Stomach (tissue), 9 donors: ENCODE measurements around the gene UTP3. TPM values are rescaled to one million over a fixed set of nuclear protein-coding genes. Genes with fewer than 3 reads are reported as not detected.
A peak's percentile ranks its signal among the peaks of the same experiment; 100 is the strongest.

Source experiments
- DNase-seq, 2 donors: peaks; one replicate each; pipeline versions ENCODE4 v3.0.0 to v3.0.0-alpha.2; 2013 to 2019
- H3K27ac ChIP-seq, 5 donors: fragments of 200-600 bp in 4 of 5; sonication (generic) in 4 of 5; one replicate each; pipeline ENCODE4 v1.5.1; 2013 to 2019; ENCODE audit warnings: mild to moderate bottlenecking in 1 of 5, moderate library complexity in 1 of 5
- H3K27me3 ChIP-seq, 3 donors: fragments of 200-600 bp; sonication (generic); one replicate each; pipeline ENCODE4 v1.5.1; 2017 to 2019; ENCODE audit warnings: mixed run types in 1 of 3
- H3K36me3 ChIP-seq, 4 donors: fragments of 200-600 bp; sonication (generic); 1 replicate in 3 of 4; 2 replicates in 1 of 4; pipeline ENCODE4 v1.5.1; 2016 to 2019
- H3K4me1 ChIP-seq, 4 donors: fragments of 200-600 bp; sonication (generic); one replicate each; pipeline ENCODE4 v1.5.1; 2016 to 2019
- H3K4me3 ChIP-seq, 4 donors: fragments of 200-600 bp; sonication (generic) in 3 of 4; one replicate each; pipeline ENCODE4 v1.5.1; 2016 to 2019; ENCODE audit warnings: mild to moderate bottlenecking in 1 of 4
- H3K9me3 ChIP-seq, 4 donors: fragments of 200-600 bp; sonication (generic); one replicate each; pipeline ENCODE4 v1.5.1; 2016 to 2019
- CTCF ChIP-seq, 7 experiments: fragments of 450-650 bp in 4 of 7; fragments of 200-600 bp in 3 of 7; sonication (generic) in 3 of 7; IDR thresholded peaks; one replicate each; pipeline ENCODE4 v1.5.1; 2016 to 2019; ENCODE audit warnings: antibody characterized with exemption in 7 of 7, control low read depth in 2 of 7, mild to moderate bottlenecking in 1 of 7
- EP300 ChIP-seq: sonication (generic); formaldehyde crosslinking; IDR thresholded peaks from one replicate; pipeline ENCODE4 v1.6.1; 2017; ENCODE audit warnings: antibody characterized with exemption
- POLR2A ChIP-seq, 4 donors: fragments of 450-650 bp; IDR thresholded peaks; one replicate each; pipeline ENCODE4 v1.6.1; 2016; ENCODE audit warnings: antibody characterized with exemption in 4 of 4, control low read depth in 2 of 4, mild to moderate bottlenecking in 1 of 4, moderate library complexity in 1 of 4
- POLR2AphosphoS5 ChIP-seq, 3 donors: sonication (generic); formaldehyde crosslinking; IDR thresholded peaks; one replicate each; pipeline ENCODE4 v1.6.1; 2016; ENCODE audit warnings: antibody characterized with exemption in 3 of 3
- WGBS, 5 donors: extraction: QIAGEN DNeasy Blood & Tissue Kit in 3 of 5; methylation state at CpG; one replicate each; pipeline versions ENCODE4 v1.1.5 to v1.1.7; 2013 to 2018; 5-methylcytosine and 5-hydroxymethylcytosine counted together
- intact Hi-C: fragments of 100-400 bp; cut with DNase I; formaldehyde crosslinking; loops from one replicate; pipeline ENCODE4 v1.15.1; 2023; ENCODE audit warnings: low total_unique reads
- polyA plus RNA-seq, 3 donors: library from polyadenylated mRNA; stranded (reverse); fragments of 200-250 nt; gene quantifications; one replicate each; pipeline ENCODE4 v1.2.3, GENCODE V29; 2013
- total RNA-seq, 5 donors: library from RNA; depleted of rRNA; stranded (reverse); fragments of >200 nt; gene quantifications; one replicate each; pipeline versions ENCODE4 v1.1.0 to v1.2.3, GENCODE V29; 2014 to 2016
- donor health status: healthy with polysubstance abuse.
- donor health status: Bipolar disorder and iron deficiency.
- donor health status: healthy.

Gene UTP3
- total and polyA plus RNA-seq, 8 donors, result 11.3 to 22.2 (median 18.5) TPM

- peak in 1 of 2 donors; percentile 63 for DNase-seq
- TF ChIP-seq POLR2AphosphoS5 (IDR thresholded peaks at IDR 0.05), result peak in 2 of 3 donors; percentile 25 to 55
- TF ChIP-seq EP300, result no peak
- 3 to 6% (median 4%) methylated on average over 11 of the region's 11 CpGs for WGBS, 5 donors
These were observed 15.4 kb downstream of the UTP3 start for GRCh38 chr4:70703619-70704214.

GRCh38 chr4:70704215-70704930, 16.0 kb downstream of the UTP3 start:
- Histone ChIP-seq H3K4me1 (peaks cover 15 to 43% (median 29%) of the 10 kb centered on the region in 4 donors), H3K27ac (peak overlapping the region; percentile 95 to 98 (median 97))
- WGBS, 5 donors, result 0 to 1% (median 1%) methylated on average over 30 to 58 of the region's 58 CpGs

More at GRCh38 chr4:70703619-70704214, 15.4 kb downstream of the UTP3 start:
- Histone ChIP-seq H3K27me3 (no peaks in the 10 kb centered on the region), H3K4me1 (peaks cover 15 to 38% (median 26%) of the 10 kb centered on the region in 4 donors), H3K36me3 (no peaks in the 10 kb centered on the region), H3K27ac (peak overlapping the region; percentile 95 to 98 (median 97)), H3K9me3 (no peaks in the 10 kb centered on the region), H3K4me3 (peak overlapping the region; percentile 59 to 98 (median 88))
- intact Hi-C loops, result no loop called here

GRCh38 chr4:70704931-70705182, 16.5 kb downstream of the UTP3 start:
- no peak for TF ChIP-seq EP300
- no peak for TF ChIP-seq POLR2AphosphoS5 (IDR thresholded peaks at IDR 0.05)
- no peak for TF ChIP-seq POLR2A (IDR thresholded peaks at IDR 0.05)
- intact Hi-C loops, result no loop called here
- H3K4me3 ChIP-seq, result peak overlapping the region; percentile 59 to 98 (median 88)
- H3K4me1 ChIP-seq, result peaks cover 15 to 47% (median 31%) of the 10 kb centered on the region in 4 donors
- H3K36me3 ChIP-seq, result no peaks in the 10 kb centered on the region
- DNase-seq, result peak in 1 of 2 donors; percentile 27
- peak overlapping the region; percentile 95 to 98 (median 97) for H3K27ac ChIP-seq
- no peaks in the 10 kb centered on the region for H3K9me3 ChIP-seq
- H3K27me3 ChIP-seq, result no peaks in the 10 kb centered on the region
- 0 to 1% (median 0%) methylated on average over 16 to 39 of the region's 39 CpGs for WGBS, 5 donors

More at GRCh38 chr4:70704215-70704930, 16.0 kb downstream of the UTP3 start:
- DNase-seq, result peak; percentile 82 to 96
- Histone ChIP-seq H3K4me3 (peak overlapping the region; percentile 59 to 98 (median 88)), H3K9me3 (no peaks in the 10 kb centered on the region), H3K27me3 (no peaks in the 10 kb centered on the region), H3K36me3 (no peaks in the 10 kb centered on the region)
- intact Hi-C loops, result no loop called here
- TF ChIP-seq POLR2A (IDR thresholded peaks at IDR 0.05), result no peak
- TF ChIP-seq CTCF (IDR thresholded peaks at IDR 0.05), result peak in 4 of 7 experiments; percentile 19 to 66 (median 39)
- TF ChIP-seq POLR2AphosphoS5 (IDR thresholded peaks at IDR 0.05), result peak in 1 of 3 donors; percentile 25
- no peak for TF ChIP-seq EP300

- peaks cover 15 to 48% (median 34%) of the 10 kb centered on the region in 4 donors for H3K4me1 ChIP-seq
- no peaks in the 10 kb centered on the region for H3K9me3 ChIP-seq
- peak overlapping the region; percentile 95 to 98 (median 97) for H3K27ac ChIP-seq
- WGBS, 5 donors, result 0 to 1% (median 0%) methylated on average over 36 to 86 of the region's 86 CpGs
- peak; percentile 63 to 89 for DNase-seq
- intact Hi-C loops, result no loop called here
- peak overlapping the region; percentile 59 to 98 (median 88) for H3K4me3 ChIP-seq
- TF ChIP-seq EP300, result no peak
- TF ChIP-seq POLR2AphosphoS5 (IDR thresholded peaks at IDR 0.05), result peak in 1 of 3 donors; percentile 59
- H3K27me3 ChIP-seq, result no peaks in the 10 kb centered on the region
- no peaks in the 10 kb centered on the region for H3K36me3 ChIP-seq
These were observed 17.1 kb downstream of the UTP3 start for GRCh38 chr4:70705183-70706043.

GRCh38 chr4:70706044-70706461, 17.7 kb downstream of the UTP3 start:
- intact Hi-C loops, result no loop called here
- 6 to 9% (median 7%) methylated on average over 7 of the region's 7 CpGs for WGBS, 5 donors
- peaks cover 15 to 49% (median 35%) of the 10 kb centered on the region in 4 donors for H3K4me1 ChIP-seq
- TF ChIP-seq POLR2A (IDR thresholded peaks at IDR 0.05) (no peak), EP300 (no peak), POLR2AphosphoS5 (IDR thresholded peaks at IDR 0.05) (no peak), CTCF (IDR thresholded peaks at IDR 0.05) (no peak)
- no peaks in the 10 kb centered on the region for H3K36me3 ChIP-seq
- H3K4me3 ChIP-seq, result peak overlapping the region; percentile 59 to 98 (median 88)
- H3K27me3 ChIP-seq, result no peaks in the 10 kb centered on the region
- H3K27ac ChIP-seq, result peak overlapping the region; percentile 95 to 98 (median 97)
- no peaks in the 10 kb centered on the region for H3K9me3 ChIP-seq
- DNase-seq, result no peak
